PC-3 (cell line): ENCODE measurements around the gene AKT1. TPM values are rescaled to one million over a fixed set of nuclear protein-coding genes. Genes with fewer than 3 reads are reported as not detected.

Experiments
- ATAC-seq: fragments of 200-7000 bp; cut with Tn5 transposase; 2 replicates; pipeline ENCODE4 v1.9.1; 2020; ENCODE audit warnings: mild to moderate bottlenecking, moderate library complexity
- BruUV-seq: library from RNA; stranded (reverse); fragments of 400-500 nt; replicated peaks from 2 replicates; lab custom pipeline; 2021; lab: Mats Ljungman, UMichigan
- CTCF ChIA-PET: fragments of 300-600 bp; sonication (Branson Sonifier 250); formaldehyde crosslinking; loops from one replicate; lab custom pipeline; 2022; ENCODE audit warnings: antibody characterized with exemption; lab: Charles Lee
- POLR2A ChIA-PET: fragments of 300-600 bp; sonication (Branson Sonifier 250); formaldehyde crosslinking; loops from one replicate; lab custom pipeline; 2022; ENCODE audit warnings: antibody characterized with exemption; ENCODE audit not compliant: unreplicated experiment; lab: Charles Lee
- DNase-seq: peaks from one replicate; pipeline ENCODE4 v3.0.0-alpha.2; 2015
- H2AFZ ChIP-seq: fragments of 300-600 bp; sonication (generic); 2 replicates; pipeline ENCODE4 v1.6.0; 2016; ENCODE audit warnings: antibody characterized with exemption, low read length
- H3F3A ChIP-seq: fragments of 300-600 bp; sonication (generic); one replicate; pipeline ENCODE4 v1.6.0; 2017; ENCODE audit warnings: antibody characterized with exemption, low read length, control low read depth, mild to moderate bottlenecking; ENCODE audit not compliant: unreplicated experiment
- H3K27ac ChIP-seq: fragments of 300-600 bp; sonication (generic); 2 replicates; pipeline ENCODE4 v1.5.1; 2016; ENCODE audit warnings: mild to moderate bottlenecking, low read length
- H3K27me3 ChIP-seq: fragments of 300-600 bp; sonication (generic); 2 replicates; pipeline ENCODE4 v1.6.1; 2016; ENCODE audit warnings: low read length, mixed read lengths
- H3K36me3 ChIP-seq: fragments of 300-600 bp; sonication (generic); 2 replicates; pipeline ENCODE4 v1.6.1; 2016; ENCODE audit warnings: low read depth, mixed run types, low read length, mixed read lengths
- H3K4me1 ChIP-seq: fragments of 300-600 bp; sonication (generic); 2 replicates; pipeline ENCODE4 v1.5.1; 2016; ENCODE audit warnings: low read length; ENCODE audit not compliant: insufficient read depth
- H3K4me2 ChIP-seq: fragments of 300-600 bp; sonication (generic); 2 replicates; pipeline ENCODE4 v1.6.0; 2016; ENCODE audit warnings: low read length
- H3K4me3 ChIP-seq: fragments of 300-600 bp; sonication (generic); 2 replicates; pipeline ENCODE4 v1.5.1; 2016; ENCODE audit warnings: mild to moderate bottlenecking, low read length, mixed read lengths
- H3K79me2 ChIP-seq: fragments of 300-600 bp; sonication (generic); 2 replicates; pipeline ENCODE4 v1.6.1; 2017; ENCODE audit warnings: low read length, mixed read lengths
- H3K9ac ChIP-seq: fragments of 300-600 bp; sonication (generic); 2 replicates; pipeline ENCODE4 v1.6.0; 2016; ENCODE audit warnings: mild to moderate bottlenecking, low read length
- H3K9me2 ChIP-seq: fragments of 300-600 bp; sonication (generic); replicated peaks from 2 replicates; pipeline ENCODE4 v1.6.1; 2016; ENCODE audit warnings: mixed run types, low read length, mixed read lengths
- H3K9me3 ChIP-seq: fragments of 300-600 bp; sonication (generic); 2 replicates; pipeline ENCODE4 v1.6.1; 2016; ENCODE audit warnings: low read length, mixed read lengths
- H4K20me1 ChIP-seq: fragments of 300-600 bp; sonication (generic); 2 replicates; pipeline ENCODE4 v1.6.1; 2016; ENCODE audit warnings: low read length, mixed read lengths
- CTCF ChIP-seq: fragments of 300-600 bp; sonication (generic); conservative IDR thresholded peaks from 2 replicates; pipeline ENCODE4 v1.5.1; 2017; ENCODE audit warnings: antibody characterized with exemption, low read depth, mild to moderate bottlenecking, low read length
- EZH2 ChIP-seq: fragments of 300-600 bp; sonication (generic); IDR thresholded peaks from one replicate; pipeline ENCODE4 v1.6.1; 2017; ENCODE audit warnings: antibody characterized with exemption, mild to moderate bottlenecking, low read length; ENCODE audit not compliant: unreplicated experiment
- EZH2phosphoT487 ChIP-seq: fragments of 300-600 bp; sonication (generic); IDR thresholded peaks from 2 replicates; pipeline ENCODE4 v1.6.1; 2018; ENCODE audit warnings: mild to moderate bottlenecking, antibody characterized with exemption, low read length, borderline replicate concordance
- intact Hi-C: fragments of 100-400 bp; cut with micrococcal nuclease; formaldehyde crosslinking; loops from 2 replicates; pipeline ENCODE4 v1.9.0; 2023
- total RNA-seq: library from RNA; depleted of rRNA; stranded (reverse); fragments of >200 nt; gene quantifications from 2 replicates; pipeline ENCODE4 v1.2.3, GENCODE V29; 2014

Gene AKT1
- total RNA-seq, 1 experiment from 2014 or later, result 196 TPM

GRCh38 chr14:104794099-104794498 is 1.4 kb downstream of the AKT1 start:
- Histone ChIP-seq H3K4me1 (peaks cover 17% of the 10 kb centered on the region), H3K9me3 (no peaks in the 10 kb centered on the region), H3K27ac (no peak overlapping the region), H4K20me1 (peaks cover 27% of the 10 kb centered on the region), H3K9ac (peak overlapping the region; percentile 78), H3K9me2 (no peaks in the 10 kb centered on the region), H3K4me2 (peak overlapping the region; percentile 95), H2AFZ (no peak overlapping the region), H3K27me3 (no peaks in the 10 kb centered on the region), H3K79me2 (peaks cover 56% of the 10 kb centered on the region), H3F3A (no peaks in the 10 kb centered on the region), H3K36me3 (peaks cover 4% of the 10 kb centered on the region; the same call in 1 of the 2 replicates), H3K4me3 (peak overlapping the region; percentile 77)
- peak; percentile 39 for DNase-seq
- ATAC-seq, result peak; percentile 9
- TF ChIP-seq EZH2phosphoT487 (no peak), EZH2 (no peak), CTCF (no peak)
- ChIA-PET CTCF (interaction anchor here (0.6 kb wide), 1 partner anchor 40 kb away, joined by 3 read pairs; no protein-coding TSS in a partner anchor), POLR2A (no interaction called here)
- BruUV-seq, result TSS peak; percentile 56
- intact Hi-C loops, result no loop called here

DNA sequence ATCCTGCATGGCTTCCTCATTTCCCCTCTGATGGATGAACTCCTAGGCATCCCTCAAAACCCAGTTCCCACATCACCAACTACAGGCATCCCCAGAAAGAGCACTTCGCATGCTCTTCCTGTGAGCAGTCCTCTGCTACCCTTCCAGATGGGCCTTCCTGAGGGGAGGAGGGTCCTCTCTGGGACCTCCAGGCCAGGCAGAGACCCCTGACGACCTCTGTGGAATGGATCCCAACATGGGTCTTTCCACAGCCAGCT is 1.9 kb downstream of the AKT1 start:
- Histone ChIP-seq H3K79me2 (peaks cover 58% of the 10 kb centered on the region), H3K4me2 (peak overlapping the region; percentile 95), H3K36me3 (peaks cover 4% of the 10 kb centered on the region; the same call in 1 of the 2 replicates), H3K4me1 (peaks cover 17% of the 10 kb centered on the region), H2AFZ (no peak overlapping the region), H3K9me2 (no peaks in the 10 kb centered on the region), H3K27ac (no peak overlapping the region), H3K4me3 (peak overlapping the region; percentile 77; the same call in 1 of the 2 replicates), H3K9me3 (no peaks in the 10 kb centered on the region), H4K20me1 (peaks cover 27% of the 10 kb centered on the region), H3K9ac (no peak overlapping the region), H3F3A (no peaks in the 10 kb centered on the region), H3K27me3 (no peaks in the 10 kb centered on the region)
- intact Hi-C loops, result no loop called here
- no peak for ATAC-seq
- ChIA-PET CTCF (no interaction called here), POLR2A (no interaction called here)
- no peak for TF ChIP-seq CTCF
- TF ChIP-seq EZH2, result no peak
- no peak for TF ChIP-seq EZH2phosphoT487
- no peak for DNase-seq
- no TSS peak for BruUV-seq

DNA sequence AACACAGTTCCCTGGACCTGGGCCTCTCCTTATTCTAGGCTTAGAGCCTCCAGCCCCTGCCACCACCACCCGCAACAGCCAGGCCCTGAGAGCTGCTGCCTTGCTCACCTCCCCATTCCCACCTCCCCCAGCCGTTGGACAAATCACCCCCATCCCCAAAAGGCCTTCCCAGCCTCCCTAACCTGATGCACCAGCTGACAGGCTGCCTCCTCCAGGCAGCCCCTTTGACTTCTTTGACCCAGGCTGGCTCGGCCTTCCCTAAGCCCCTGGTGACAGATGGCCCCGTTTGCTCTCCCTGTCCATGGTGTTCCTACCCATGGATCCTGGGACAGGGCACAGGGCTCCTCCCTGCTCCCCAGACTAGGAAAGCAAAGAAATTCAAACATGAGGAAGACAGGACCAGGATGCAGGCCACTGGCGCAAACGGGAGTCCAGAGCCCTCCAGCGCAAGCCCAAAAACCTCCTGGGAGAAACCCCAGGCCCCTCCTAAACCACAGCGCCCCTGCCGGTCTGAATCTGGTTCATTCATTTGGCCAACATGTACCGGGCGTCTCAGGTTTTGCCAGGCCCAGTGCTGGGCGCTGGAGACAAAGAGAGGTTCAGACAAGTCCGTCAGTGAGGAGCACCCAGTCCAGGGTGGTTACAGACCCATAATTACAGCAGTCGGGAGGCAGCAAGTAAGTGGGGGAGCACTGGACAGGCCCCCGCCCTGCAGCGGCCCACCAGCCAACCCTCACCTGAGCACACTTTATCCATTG is 2.4 kb downstream of the AKT1 start:
- Histone ChIP-seq H3F3A (no peaks in the 10 kb centered on the region), H3K4me3 (peak overlapping the region; percentile 77; the same call in 1 of the 2 replicates), H3K4me2 (peak overlapping the region; percentile 95), H3K27me3 (no peaks in the 10 kb centered on the region), H2AFZ (no peak overlapping the region), H3K9ac (no peak overlapping the region), H3K9me3 (no peaks in the 10 kb centered on the region), H3K4me1 (peaks cover 17% of the 10 kb centered on the region), H3K36me3 (peaks cover 4% of the 10 kb centered on the region; the same call in 1 of the 2 replicates), H3K27ac (no peak overlapping the region), H3K79me2 (peaks cover 64% of the 10 kb centered on the region), H3K9me2 (no peaks in the 10 kb centered on the region), H4K20me1 (peaks cover 27% of the 10 kb centered on the region)
- ChIA-PET POLR2A (no interaction called here), CTCF (no interaction called here)
- DNase-seq (no peak), ATAC-seq (no peak)
- no TSS peak for BruUV-seq
- no peak for TF ChIP-seq EZH2phosphoT487
- peak; percentile 46; the same call in 1 of the 2 replicates for TF ChIP-seq CTCF
- intact Hi-C loops, result no loop called here
